Dendritic cell treated with granulocyte-macrophage colony-stimulating factor and Interleukin-4, amounts not matched to agents 40 ng/mL and 50 ng/mL, for 4 days (primary cell): ENCODE measurements around the gene LIN7B.

Experiments used
- H3K27ac Mint-ChIP-seq: one replicate; pipeline ENCODE4 v1.8.0; 2022; ENCODE audit warnings: mild to moderate bottlenecking, mixed read lengths
- H3K27me3 Mint-ChIP-seq: one replicate; pipeline ENCODE4 v1.8.0; 2022; ENCODE audit warnings: mild to moderate bottlenecking, mixed read lengths
- H3K36me3 Mint-ChIP-seq: one replicate; pipeline ENCODE4 v1.8.0; 2022; ENCODE audit warnings: low read depth, mixed read lengths
- H3K4me1 Mint-ChIP-seq: one replicate; pipeline ENCODE4 v1.8.0; 2022; ENCODE audit warnings: low read depth, mixed read lengths
- H3K4me3 Mint-ChIP-seq: one replicate; pipeline ENCODE4 v1.8.0; 2022; ENCODE audit warnings: mild to moderate bottlenecking, moderate library complexity, mixed read lengths
- H3K9me3 Mint-ChIP-seq: one replicate; pipeline ENCODE4 v1.8.0; 2022; ENCODE audit warnings: mixed read lengths
- intact Hi-C: fragments of 100-400 bp; cut with micrococcal nuclease; formaldehyde crosslinking; loops from one replicate; pipeline ENCODE4 v1.15.0; 2022

Gene LIN7B

GRCh38 chr19:49151267-49152118, 37.3 kb downstream of the LIN7B start:
- H3K4me1 Mint-ChIP-seq = peaks cover 67% of the 10 kb centered on the region
- H3K9me3 Mint-ChIP-seq = peaks cover 13% of the 10 kb centered on the region
- intact Hi-C loops = no loop called here
- peak overlapping the region; percentile 45 for H3K4me3 Mint-ChIP-seq
- H3K27me3 Mint-ChIP-seq = peaks cover 97% of the 10 kb centered on the region
- no peak overlapping the region for H3K27ac Mint-ChIP-seq
- no peaks in the 10 kb centered on the region for H3K36me3 Mint-ChIP-seq

- H3K4me3 Mint-ChIP-seq = no peak overlapping the region
- H3K9me3 Mint-ChIP-seq = peaks cover 13% of the 10 kb centered on the region
- H3K27me3 Mint-ChIP-seq = peaks cover 94% of the 10 kb centered on the region
- H3K36me3 Mint-ChIP-seq = no peaks in the 10 kb centered on the region
- no peak overlapping the region for H3K27ac Mint-ChIP-seq
- intact Hi-C loops = no loop called here
- peaks cover 69% of the 10 kb centered on the region for H3K4me1 Mint-ChIP-seq
Measured at GRCh38 chr19:49152119-49152550, 38.0 kb downstream of the LIN7B start.

GRCh38 chr19:49153167-49153809, 39.1 kb downstream of the LIN7B start:
- H3K36me3 Mint-ChIP-seq = peaks cover 7% of the 10 kb centered on the region
- intact Hi-C loops = no loop called here
- H3K27ac Mint-ChIP-seq = no peak overlapping the region
- H3K4me1 Mint-ChIP-seq = peaks cover 75% of the 10 kb centered on the region
- H3K27me3 Mint-ChIP-seq = peaks cover 89% of the 10 kb centered on the region
- peaks cover 13% of the 10 kb centered on the region for H3K9me3 Mint-ChIP-seq
- no peak overlapping the region for H3K4me3 Mint-ChIP-seq

- intact Hi-C loops = no loop called here
Measured at GRCh38 chr19:49154279-49154678, 40.1 kb downstream of the LIN7B start.

GRCh38 chr19:49155005-49155819, 41.0 kb downstream of the LIN7B start, which contains the start of gene HRC:
Gene HRC, minus strand, starts transcription at chr19:49155396. Its CDS starts 159 bp downstream, at chr19:49155237.
- peaks cover 85% of the 10 kb centered on the region for H3K27me3 Mint-ChIP-seq
- peak within 1 kb of the TSS; percentile 57 for H3K27ac Mint-ChIP-seq
- H3K9me3 Mint-ChIP-seq = peaks cover 13% of the 10 kb centered on the region
- intact Hi-C loops = no loop called here
- H3K4me3 Mint-ChIP-seq = no peak within 1 kb of the TSS
- peaks cover 19% of the 10 kb centered on the region for H3K36me3 Mint-ChIP-seq
- peaks cover 65% of the 10 kb centered on the region for H3K4me1 Mint-ChIP-seq

More at GRCh38 chr19:49154279-49154678, 40.1 kb downstream of the LIN7B start:
- H3K4me1 Mint-ChIP-seq = peaks cover 69% of the 10 kb centered on the region
- H3K4me3 Mint-ChIP-seq = no peak overlapping the region
- H3K36me3 Mint-ChIP-seq = peaks cover 12% of the 10 kb centered on the region
- no peak overlapping the region for H3K27ac Mint-ChIP-seq
- peaks cover 87% of the 10 kb centered on the region for H3K27me3 Mint-ChIP-seq
- peaks cover 13% of the 10 kb centered on the region for H3K9me3 Mint-ChIP-seq

- Mint-ChIP-seq H3K36me3 (peaks cover 26% of the 10 kb centered on the region), H3K9me3 (peaks cover 13% of the 10 kb centered on the region), H3K27me3 (peaks cover 83% of the 10 kb centered on the region), H3K4me3 (no peak overlapping the region), H3K27ac (peak overlapping the region; percentile 57), H3K4me1 (peaks cover 68% of the 10 kb centered on the region)
- intact Hi-C loops = no loop called here
Measured at GRCh38 chr19:49155820-49156346, 41.7 kb downstream of the LIN7B start.

GRCh38 chr19:49157445-49158224, 43.5 kb downstream of the LIN7B start, which contains the start of gene TRPM4:
Gene TRPM4, plus strand, starts transcription at chr19:49157792. Its CDS starts 75 bp downstream, at chr19:49157867.
- Mint-ChIP-seq H3K4me3 (peak within 1 kb of the TSS; percentile 94), H3K27ac (peak within 1 kb of the TSS; percentile 83), H3K36me3 (peaks cover 35% of the 10 kb centered on the region), H3K9me3 (peaks cover 13% of the 10 kb centered on the region), H3K4me1 (peaks cover 58% of the 10 kb centered on the region), H3K27me3 (peaks cover 71% of the 10 kb centered on the region)
- intact Hi-C loops = no loop called here

- H3K4me1 Mint-ChIP-seq = peaks cover 34% of the 10 kb centered on the region
- H3K27ac Mint-ChIP-seq = no peak overlapping the region
- H3K27me3 Mint-ChIP-seq = peaks cover 46% of the 10 kb centered on the region
- no peak overlapping the region for H3K4me3 Mint-ChIP-seq
- H3K9me3 Mint-ChIP-seq = no peaks in the 10 kb centered on the region
- H3K36me3 Mint-ChIP-seq = peaks cover 35% of the 10 kb centered on the region
- intact Hi-C loops = no loop called here
Measured at GRCh38 chr19:49160450-49161189, 46.5 kb downstream of the LIN7B start.

GRCh38 chr19:49161987-49162386, 47.8 kb downstream of the LIN7B start:
- intact Hi-C loops = no loop called here
- no peak overlapping the region for H3K4me3 Mint-ChIP-seq
- no peaks in the 10 kb centered on the region for H3K9me3 Mint-ChIP-seq
- peaks cover 27% of the 10 kb centered on the region for H3K4me1 Mint-ChIP-seq
- H3K27ac Mint-ChIP-seq = no peak overlapping the region
- peaks cover 35% of the 10 kb centered on the region for H3K36me3 Mint-ChIP-seq
- peaks cover 42% of the 10 kb centered on the region for H3K27me3 Mint-ChIP-seq

- Mint-ChIP-seq H3K27ac (no peak overlapping the region), H3K4me3 (no peak overlapping the region), H3K9me3 (no peaks in the 10 kb centered on the region), H3K4me1 (peaks cover 8% of the 10 kb centered on the region), H3K36me3 (peaks cover 23% of the 10 kb centered on the region), H3K27me3 (peaks cover 22% of the 10 kb centered on the region)
- intact Hi-C loops = no loop called here
Measured at GRCh38 chr19:49165111-49165750, 51.1 kb downstream of the LIN7B start.

- Mint-ChIP-seq H3K9me3 (no peaks in the 10 kb centered on the region), H3K4me1 (peaks cover 2% of the 10 kb centered on the region)
- intact Hi-C loops = no loop called here
Measured at GRCh38 chr19:49165865-49166301, 51.7 kb downstream of the LIN7B start.

GRCh38 chr19:49167857-49168409, 53.8 kb downstream of the LIN7B start:
- no peak overlapping the region for H3K27ac Mint-ChIP-seq
- intact Hi-C loops = no loop called here
- peaks cover 14% of the 10 kb centered on the region for H3K27me3 Mint-ChIP-seq

More at GRCh38 chr19:49165865-49166301, 51.7 kb downstream of the LIN7B start:
- no peak overlapping the region for H3K4me3 Mint-ChIP-seq
- H3K36me3 Mint-ChIP-seq = peaks cover 22% of the 10 kb centered on the region
- H3K27ac Mint-ChIP-seq = no peak overlapping the region
- H3K27me3 Mint-ChIP-seq = peaks cover 17% of the 10 kb centered on the region

More at GRCh38 chr19:49167857-49168409, 53.8 kb downstream of the LIN7B start:
- Mint-ChIP-seq H3K4me3 (no peak overlapping the region), H3K4me1 (no peaks in the 10 kb centered on the region), H3K9me3 (no peaks in the 10 kb centered on the region), H3K36me3 (peaks cover 12% of the 10 kb centered on the region)
